ENCODE data around the gene TAS2R40. TPM values are rescaled to one million over a fixed set of nuclear protein-coding genes. Genes with fewer than 3 reads are reported as not detected.
"Not testable (repeated sequence)": the region's sequence is repeated elsewhere in the genome, so short reads cannot be mapped to it uniquely, and the experiment has no call there.

The TAS2R40 gene
- not detected for total RNA-seq

- Histone ChIP-seq H3K27ac (no peak within 1 kb of the TSS), H3K4me1 (no peaks in the 10 kb centered on the region), H3K36me3 (no peaks in the 10 kb centered on the region), H3K9me3 (no peaks in the 10 kb centered on the region), H3K27me3 (no peaks in the 10 kb centered on the region), H3K4me3 (no peak within 1 kb of the TSS)
- 86 to 88% methylated on average over 3 of the region's 3 CpGs for WGBS, 2 donors
- TF ChIP-seq CTCF (IDR thresholded peaks at IDR 0.05) (no peak), POLR2A (IDR thresholded peaks at IDR 0.05) (no peak), EP300 (IDR thresholded peaks at IDR 0.05) (no peak)
- no peak for DNase-seq (ENCODE audit: low spot score in 2 of 2)
Observed at GRCh38 chr7:143221737-143222136, at the start of gene TAS2R40. TSS of gene TAS2R40 (plus strand) at chr7:143222037. CDS start at chr7:143222079, 42 bp downstream.

DNA sequence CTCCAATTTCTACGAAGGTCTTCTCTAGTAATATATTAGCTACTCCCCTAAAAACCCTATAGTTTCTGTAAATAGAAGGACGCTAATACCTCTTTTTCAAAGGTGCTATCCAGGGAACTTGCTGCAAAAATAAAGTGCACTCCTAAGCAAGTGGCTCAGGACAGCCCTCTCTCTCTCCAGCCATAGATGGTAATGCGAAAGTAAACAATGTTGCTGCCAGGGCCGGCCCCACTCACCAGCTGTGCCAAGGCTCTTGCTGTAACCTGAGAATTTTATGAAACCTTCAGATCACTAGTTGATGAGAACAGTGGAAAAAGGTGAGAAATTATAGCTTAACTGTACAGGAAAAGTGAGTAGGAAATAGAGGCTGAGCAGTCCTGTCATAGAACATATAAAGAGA lies 49.5 kb upstream of the TAS2R40 start:
- WGBS, 2 donors: 51 to 63% methylated on average over 4 of the region's 4 CpGs
- TF ChIP-seq POLR2A (IDR thresholded peaks at IDR 0.05): no peak
- no peak for TF ChIP-seq CTCF (IDR thresholded peaks at IDR 0.05)
- TF ChIP-seq EP300 (IDR thresholded peaks at IDR 0.05): no peak
- Histone ChIP-seq H3K27me3 (no peaks in the 10 kb centered on the region), H3K9me3 (peaks cover 0 to 6% (median 0%) of the 10 kb centered on the region in 4 donors), H3K4me1 (no peaks in the 10 kb centered on the region), H3K27ac (no peak overlapping the region), H3K4me3 (no peak overlapping the region), H3K36me3 (no peaks in the 10 kb centered on the region)
- no peak for DNase-seq (ENCODE audit: low spot score in 2 of 2)

GRCh38 chr7:143176128-143176527 lies 45.7 kb upstream of the TAS2R40 start:
- Histone ChIP-seq H3K27me3 (no peaks in the 10 kb centered on the region), H3K9me3 (peaks cover 0 to 20% (median 6%) of the 10 kb centered on the region in 4 donors), H3K36me3 (no peaks in the 10 kb centered on the region), H3K27ac (no peak overlapping the region), H3K4me1 (no peaks in the 10 kb centered on the region), H3K4me3 (no peak overlapping the region)
- TF ChIP-seq CTCF (IDR thresholded peaks at IDR 0.05): no peak
- WGBS, 2 donors: 93 to 94% methylated on average over 5 of the region's 5 CpGs
- DNase-seq (ENCODE audit: low spot score in 2 of 2): no peak

- Histone ChIP-seq H3K4me1 (no peaks in the 10 kb centered on the region), H3K27me3 (no peaks in the 10 kb centered on the region), H3K9me3 (peaks cover 0 to 20% (median 6%) of the 10 kb centered on the region in 4 donors), H3K4me3 (no peak overlapping the region), H3K36me3 (no peaks in the 10 kb centered on the region), H3K27ac (no peak overlapping the region)
- 95% methylated on average over 2 of the region's 2 CpGs for WGBS, 2 donors
- TF ChIP-seq EP300 (IDR thresholded peaks at IDR 0.05): no peak
- no peak for TF ChIP-seq POLR2A (IDR thresholded peaks at IDR 0.05)
- no peak for TF ChIP-seq CTCF (IDR thresholded peaks at IDR 0.05)
- DNase-seq (ENCODE audit: low spot score in 2 of 2): no peak
Observed at GRCh38 chr7:143177374-143178119, 44.3 kb upstream of the TAS2R40 start.

- H3K27me3 ChIP-seq; DNase-seq (ENCODE audit: low spot score in 2 of 2); H3K27ac ChIP-seq; H3K4me1 ChIP-seq; H3K36me3 ChIP-seq; H3K4me3 ChIP-seq: not testable (repeated sequence)
- 90 to 97% methylated on average over 4 of the region's 4 CpGs for WGBS, 2 donors
- H3K9me3 ChIP-seq: peaks cover 0 to 20% (median 6%) of the 10 kb centered on the region in 4 donors
Observed at GRCh38 chr7:143180771-143181170, 41.1 kb upstream of the TAS2R40 start.

All from tibial nerve (tissue), 4 donors.